SK-N-SH (cell line): ENCODE data around the gene GNG3. TPM values are rescaled to one million over a fixed set of nuclear protein-coding genes. Genes with fewer than 3 reads are reported as not detected.

Source experiments
- CTCF ChIA-PET: fragments of 300-600, 350-600 bp; formaldehyde crosslinking; extraction: SDS; loops from one replicate; lab custom pipeline; 2021; lab: Yijun Ruan, JAX
- POLR2A ChIA-PET: fragments of 350-600 bp; sonication (Branson Sonifier 250); formaldehyde crosslinking; extraction: SDS; loops from one replicate; lab custom pipeline; 2020; ENCODE audit warnings: antibody characterized with exemption, inconsistent platforms; lab: Yijun Ruan, JAX
- DNase-seq: peaks from one replicate; pipeline ENCODE4 v3.0.0; 2012
- H2AFZ ChIP-seq: fragments of 200-600 bp; sonication (generic); 2 replicates; pipeline ENCODE4 v1.8.1; 2016; ENCODE audit warnings: antibody characterized with exemption, mild to moderate bottlenecking, low read depth
- H3F3A ChIP-seq: fragments of 200-600 bp; sonication (generic); replicated peaks from 2 replicates; pipeline ENCODE3; 2016; ENCODE audit warnings: antibody characterized with exemption, mild to moderate bottlenecking; ENCODE audit not compliant: insufficient read depth
- H3K27ac ChIP-seq, 2 experiments: fragments of 200-500 bp in 1 of 2; fragments of 200-600 bp in 1 of 2; sonication (Bioruptor generic) in 1 of 2; sonication (generic), shearing (Covaris generic) in 1 of 2; 2 replicates each; pipeline versions ENCODE4 v1.5.1 to v1.6.1; 2014 to 2016; ENCODE audit warnings: low read depth in 2 of 2, inconsistent platforms in 1 of 2, low read length in 1 of 2, mild to moderate bottlenecking in 1 of 2, mixed read lengths in 1 of 2
- H3K27me3 ChIP-seq: fragments of 200-600 bp; sonication (generic), shearing (Covaris generic); 2 replicates; pipeline ENCODE4 v1.6.1; 2016; ENCODE audit warnings: mixed run types; ENCODE audit not compliant: insufficient read depth
- H3K36me3 ChIP-seq, 2 experiments: fragments of 200-500 bp in 1 of 2; fragments of 200-600 bp in 1 of 2; sonication (Bioruptor generic) in 1 of 2; sonication (generic) in 1 of 2; replicated peaks in 1 of 2; 2 replicates each; pipeline versions ENCODE3 to v1.5.1; 2014 to 2016; ENCODE audit warnings: low read length in 1 of 2, mild to moderate bottlenecking in 1 of 2; ENCODE audit not compliant: insufficient read depth in 2 of 2, control insufficient read depth in 1 of 2
- H3K4me1 ChIP-seq, 2 experiments: fragments of 200-500 bp in 1 of 2; fragments of 200-600 bp in 1 of 2; sonication (Bioruptor generic) in 1 of 2; sonication (generic), shearing (Covaris generic) in 1 of 2; 2 replicates each; pipeline versions ENCODE4 v1.5.1 to v1.6.1; 2014 to 2016; ENCODE audit warnings: low read depth in 1 of 2, low read length in 1 of 2, mixed run types in 1 of 2; ENCODE audit not compliant: insufficient read depth in 2 of 2, control insufficient read depth in 1 of 2
- H3K4me2 ChIP-seq: fragments of 200-600 bp; sonication (generic), shearing (Covaris generic); 2 replicates; pipeline ENCODE4 v1.6.1; 2017; ENCODE audit warnings: mixed run types
- H3K4me3 ChIP-seq, 2 experiments: fragments of 200-500 bp in 1 of 2; fragments of 200-600 bp in 1 of 2; sonication (Bioruptor generic) in 1 of 2; sonication (generic), shearing (Covaris generic) in 1 of 2; 2 replicates each; pipeline versions ENCODE4 v1.5.1 to v1.8.1; 2014 to 2016; ENCODE audit warnings: low read depth in 2 of 2, inconsistent platforms in 1 of 2, low read length in 1 of 2, mild to moderate bottlenecking in 1 of 2, mixed read lengths in 1 of 2, moderate library complexity in 1 of 2
- H3K79me2 ChIP-seq: fragments of 200-600 bp; sonication (generic); 2 replicates; pipeline ENCODE4 v1.8.1; 2017; ENCODE audit warnings: mild to moderate bottlenecking; ENCODE audit not compliant: insufficient read depth
- H3K9ac ChIP-seq: fragments of 200-600 bp; sonication (generic); 2 replicates; pipeline ENCODE4 v1.6.1; 2017; ENCODE audit warnings: mixed run types
- H3K9me2 ChIP-seq: fragments of 200-600 bp; sonication (generic); 2 replicates; pipeline ENCODE4 v1.6.1; 2017; ENCODE audit warnings: mixed run types
- H3K9me3 ChIP-seq: fragments of 200-600 bp; sonication (generic); 2 replicates; pipeline ENCODE4 v1.6.1; 2017; ENCODE audit warnings: mixed run types, mild to moderate bottlenecking, moderate library complexity
- H4K20me1 ChIP-seq: fragments of 200-600 bp; sonication (generic); 2 replicates; pipeline ENCODE4 v1.6.1; 2017; ENCODE audit warnings: mild to moderate bottlenecking, mixed run types; ENCODE audit not compliant: insufficient read depth
- CTCF ChIP-seq: fragments of 200-600 bp; sonication (generic); IDR thresholded peaks from 2 replicates; pipeline ENCODE4 v1.6.1; 2017; ENCODE audit warnings: antibody characterized with exemption, mild to moderate bottlenecking, moderate library complexity
- EP300 ChIP-seq, 2 experiments: IDR thresholded peaks; 2 replicates each; pipeline versions ENCODE4 v1.4.0 to v1.6.1; 2012; ENCODE audit warnings: borderline replicate concordance in 1 of 2, low read depth in 1 of 2, low read length in 1 of 2
- EZH2phosphoT487 ChIP-seq: fragments of 200-600 bp; sonication (generic); IDR thresholded peaks from 2 replicates; pipeline ENCODE4 v1.6.1; 2017; ENCODE audit warnings: low read depth, mixed run types, mild to moderate bottlenecking, antibody characterized with exemption, moderate library complexity, borderline replicate concordance
- FOSL2 ChIP-seq: IDR thresholded peaks from 2 replicates; pipeline ENCODE4 v1.4.0; 2012; ENCODE audit warnings: low read depth, mild to moderate bottlenecking, moderate library complexity, borderline replicate concordance
- FOXM1 ChIP-seq: IDR thresholded peaks from 2 replicates; pipeline ENCODE4 v1.4.0; 2012; ENCODE audit warnings: low read depth, mild to moderate bottlenecking
- GABPA ChIP-seq: IDR thresholded peaks from 2 replicates; pipeline ENCODE4 v1.4.0; 2012; ENCODE audit warnings: low read depth, mild to moderate bottlenecking
- GATA2 ChIP-seq: sonication (generic); formaldehyde crosslinking; IDR thresholded peaks from 2 replicates; pipeline ENCODE4 v1.5.0; 2020; ENCODE audit warnings: mild to moderate bottlenecking, missing genetic modification reagents
- IRF3 ChIP-seq: fragments of 150-350 bp; IDR thresholded peaks from 2 replicates; pipeline ENCODE4 v1.6.1; 2016; ENCODE audit warnings: mild to moderate bottlenecking, low read depth, low read length
- JUND ChIP-seq: IDR thresholded peaks from 2 replicates; pipeline ENCODE4 v1.4.0; 2012
- MAX ChIP-seq: IDR thresholded peaks from 2 replicates; pipeline ENCODE4 v1.4.0; 2012; ENCODE audit warnings: low read depth
- NFIC ChIP-seq: IDR thresholded peaks from 2 replicates; pipeline ENCODE4 v1.4.0; 2012; ENCODE audit warnings: borderline replicate concordance
- NRF1 ChIP-seq: IDR thresholded peaks from 2 replicates; pipeline ENCODE4 v1.6.1; 2012; ENCODE audit warnings: low read depth, mild to moderate bottlenecking, low read length
- PBX3 ChIP-seq: IDR thresholded peaks from 2 replicates; pipeline ENCODE4; 2012
- POLR2AphosphoS5 ChIP-seq: IDR thresholded peaks from 2 replicates; pipeline ENCODE4 v1.6.1; 2012; ENCODE audit warnings: low read depth, low read length
- RFX5 ChIP-seq: IDR thresholded peaks from 2 replicates; pipeline ENCODE4 v1.6.1; 2012; ENCODE audit warnings: mild to moderate bottlenecking, improper control_type of control experiment, low read length
- RXRA ChIP-seq: IDR thresholded peaks from 2 replicates; pipeline ENCODE4 v1.4.0; 2012; ENCODE audit warnings: low read depth, mild to moderate bottlenecking, borderline replicate concordance
- TAF1 ChIP-seq: IDR thresholded peaks from 2 replicates; pipeline ENCODE4 v1.6.1; 2012; ENCODE audit warnings: low read depth, mild to moderate bottlenecking, low read length, moderate library complexity, borderline replicate concordance
- TEAD4 ChIP-seq: IDR thresholded peaks from 2 replicates; pipeline ENCODE4 v1.4.0; 2012; ENCODE audit warnings: mild to moderate bottlenecking, borderline replicate concordance; ENCODE audit not compliant: insufficient read depth
- USF2 ChIP-seq: fragments of 150-350 bp; IDR thresholded peaks from 2 replicates; pipeline ENCODE4 v1.6.1; 2017; ENCODE audit warnings: antibody characterized with exemption, low read length, low read depth, borderline replicate concordance
- YY1 ChIP-seq: IDR thresholded peaks from 2 replicates; pipeline ENCODE4 v1.4.0; 2012; ENCODE audit warnings: low read depth, mild to moderate bottlenecking
- ZBTB33 ChIP-seq: IDR thresholded peaks from 2 replicates; pipeline ENCODE4 v1.4.0; 2012; ENCODE audit warnings: low read depth, borderline replicate concordance
- WGBS: methylation state at CpG from one replicate; pipeline ENCODE4 v1.1.6; 2017; ENCODE audit warnings: low lambda C conversion rate; 5-methylcytosine and 5-hydroxymethylcytosine counted together
- polyA plus RNA-seq, 3 experiments: library from polyadenylated mRNA; depleted of rRNA; stranded (reverse); fragments of >200 nt; gene quantifications; 2 replicates each; pipeline ENCODE4 v1.2.3, GENCODE V29; 2012

Gene GNG3
- polyA plus RNA-seq, 1 of the 3 experiments (the other 2 are of a cell fraction), result 0.16 TPM

- Histone ChIP-seq H3K4me2 (peak overlapping the region; percentile 93), H3K4me3 (peak overlapping the region; percentile 89 to 92), H3K9me3 (no peaks in the 10 kb centered on the region), H3K36me3 (peaks cover 21 to 33% of the 10 kb centered on the region in 2 experiments), H3K9me2 (no peaks in the 10 kb centered on the region), H3K9ac (peak overlapping the region; percentile 88), H3K79me2 (peaks cover 84% of the 10 kb centered on the region), H3K27ac (peak overlapping the region; percentile 99), H2AFZ (peak overlapping the region; percentile 99), H3K4me1 (peaks cover 12 to 21% of the 10 kb centered on the region in 2 experiments; a peak in 3 of 4 replicates), H3F3A (peaks cover 31% of the 10 kb centered on the region), H3K27me3 (no peaks in the 10 kb centered on the region), H4K20me1 (peaks cover 36% of the 10 kb centered on the region)
- peak; percentile 83 for DNase-seq
- TF ChIP-seq FOXM1, result peak; percentile 78; the same call in 1 of the 2 replicates
- peak; percentile 99 for TF ChIP-seq RFX5
- TF ChIP-seq GABPA, result no peak
- TF ChIP-seq YY1, result no peak
- peak; percentile 39; the same call in 1 of the 2 replicates for TF ChIP-seq NRF1
- TF ChIP-seq RXRA, result no peak
- peak; percentile 65 for TF ChIP-seq IRF3
- TF ChIP-seq MAX, result no peak
- TF ChIP-seq PBX3, result no peak
- no peak for TF ChIP-seq JUND
- TF ChIP-seq ZBTB33, result no peak
- TF ChIP-seq USF2, result no peak
- TF ChIP-seq CTCF, result no peak
- TF ChIP-seq EP300 (IDR thresholded peaks at IDR 0.05; ENCODE audit: borderline replicate concordance in 1 of 2, low read depth in 1 of 2, low read length in 1 of 2), result peak in 1 of 2 experiments; percentile 13; a peak in 3 of 4 replicates
- TF ChIP-seq TAF1, result peak; percentile 39; the same call in 1 of the 2 replicates
- TF ChIP-seq FOSL2, result no peak
- TF ChIP-seq EZH2phosphoT487, result no peak
- TF ChIP-seq GATA2, result no peak
- no peak for TF ChIP-seq TEAD4
- TF ChIP-seq NFIC, result no peak
- no peak for TF ChIP-seq POLR2AphosphoS5
- WGBS, result under 1% methylated on average over 20 of the region's 20 CpGs
- CTCF ChIA-PET, result interaction anchor here (1.2 to 2.3 kb wide), 6 partner anchors 12 to 59 kb away, joined by 3 to 8 read pairs (median 4); partner anchors contain the start of genes BSCL2 and POLR2G
- POLR2A ChIA-PET, result interaction anchor here (0.8 to 4.5 kb wide), 15 partner anchors 18 to 162 kb away, joined by 3 to 33 read pairs (median 10); partner anchors contain the start of genes B3GAT3, C11orf98, CSKMT and LBHD1
Observed at GRCh38 chr11:62727872-62728170, 20.3 kb downstream of the GNG3 start.
